ENCODE measurements around the gene GATC. TPM values are rescaled to one million over a fixed set of nuclear protein-coding genes. Genes with fewer than 3 reads are reported as not detected.

GATC gene
- total RNA-seq, 1 donor from 2014 or later: 21.1 TPM

DNA sequence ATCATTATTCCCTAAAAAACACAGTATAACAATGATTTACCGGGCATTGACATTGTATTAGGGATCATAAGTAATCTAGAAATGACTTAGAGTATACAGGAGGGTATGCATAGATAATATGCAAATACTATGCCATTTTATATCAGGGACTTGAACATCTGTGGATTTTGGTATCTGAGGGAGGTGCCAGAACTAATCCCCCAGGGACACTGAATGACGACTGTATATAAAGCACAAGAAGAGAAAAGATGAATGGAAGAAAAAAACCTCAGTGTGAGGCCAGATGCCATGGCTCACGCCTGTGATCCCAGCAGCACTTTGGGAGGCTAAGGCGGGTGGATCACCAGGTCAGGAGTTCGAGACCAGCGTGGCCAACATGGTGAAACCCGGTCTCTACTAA, 33.8 kb upstream of the GATC start:
- Mint-ChIP-seq H3K9me3 (ENCODE audit: unreplicated experiment) (no peaks in the 10 kb centered on the region), H3K4me1 (ENCODE audit: unreplicated experiment) (no peaks in the 10 kb centered on the region), H3K36me3 (ENCODE audit: unreplicated experiment) (no peaks in the 10 kb centered on the region), H3K27me3 (ENCODE audit: unreplicated experiment) (no peaks in the 10 kb centered on the region), H3K4me3 (ENCODE audit: unreplicated experiment) (no peak overlapping the region), H3K27ac (ENCODE audit: unreplicated experiment) (no peak overlapping the region)
- DNase-seq (ENCODE audit: extremely low spot score, unreplicated experiment): no peak
- TF ChIP-seq, protein P1, sequence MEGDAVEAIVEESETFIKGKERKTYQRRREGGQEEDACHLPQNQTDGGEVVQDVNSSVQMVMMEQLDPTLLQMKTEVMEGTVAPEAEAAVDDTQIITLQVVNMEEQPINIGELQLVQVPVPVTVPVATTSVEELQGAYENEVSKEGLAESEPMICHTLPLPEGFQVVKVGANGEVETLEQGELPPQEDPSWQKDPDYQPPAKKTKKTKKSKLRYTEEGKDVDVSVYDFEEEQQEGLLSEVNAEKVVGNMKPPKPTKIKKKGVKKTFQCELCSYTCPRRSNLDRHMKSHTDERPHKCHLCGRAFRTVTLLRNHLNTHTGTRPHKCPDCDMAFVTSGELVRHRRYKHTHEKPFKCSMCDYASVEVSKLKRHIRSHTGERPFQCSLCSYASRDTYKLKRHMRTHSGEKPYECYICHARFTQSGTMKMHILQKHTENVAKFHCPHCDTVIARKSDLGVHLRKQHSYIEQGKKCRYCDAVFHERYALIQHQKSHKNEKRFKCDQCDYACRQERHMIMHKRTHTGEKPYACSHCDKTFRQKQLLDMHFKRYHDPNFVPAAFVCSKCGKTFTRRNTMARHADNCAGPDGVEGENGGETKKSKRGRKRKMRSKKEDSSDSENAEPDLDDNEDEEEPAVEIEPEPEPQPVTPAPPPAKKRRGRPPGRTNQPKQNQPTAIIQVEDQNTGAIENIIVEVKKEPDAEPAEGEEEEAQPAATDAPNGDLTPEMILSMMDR (IDR thresholded peaks at IDR 0.05): no peak

DNA sequence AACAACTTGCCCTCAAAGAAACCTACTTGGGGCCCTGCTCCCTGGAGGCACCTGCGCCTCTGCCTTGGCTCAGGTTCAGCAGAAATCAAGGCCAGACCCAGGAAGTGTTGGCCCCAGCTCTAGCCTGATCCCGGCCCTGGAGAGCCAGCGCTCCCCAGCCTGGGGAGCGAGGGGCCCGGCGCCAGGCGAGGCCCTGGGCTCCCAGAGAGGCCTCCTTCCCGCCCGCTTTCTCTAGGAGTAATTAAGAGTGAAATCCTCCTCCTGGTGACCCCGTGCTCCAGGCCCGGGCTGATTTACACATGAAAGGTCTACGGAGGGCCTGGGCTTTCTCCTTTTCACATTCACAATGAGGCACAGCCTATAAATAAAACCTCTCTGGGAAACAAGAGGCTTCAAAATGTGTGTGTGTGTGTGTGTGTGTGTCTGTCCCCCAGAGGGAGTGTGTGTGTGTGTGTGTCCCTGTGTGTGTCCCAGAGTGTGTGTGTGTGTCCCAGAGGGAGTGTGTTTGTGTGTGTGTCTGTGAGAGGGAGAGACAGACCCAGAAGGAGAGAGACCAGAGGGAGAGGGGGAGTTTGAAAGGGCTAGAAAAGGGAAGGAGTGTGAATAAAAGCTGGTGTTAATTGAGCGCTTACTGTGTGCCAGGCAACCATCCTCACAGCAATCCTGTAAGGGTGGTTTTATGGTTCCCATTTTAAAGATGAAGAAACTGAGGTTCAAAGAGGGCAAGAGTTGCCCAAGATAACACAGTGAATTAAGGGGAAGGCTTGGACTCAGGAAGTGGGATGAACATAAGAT, 32.1 kb upstream of the GATC start:
- Mint-ChIP-seq H3K4me3 (ENCODE audit: unreplicated experiment) (no peak overlapping the region), H3K9me3 (ENCODE audit: unreplicated experiment) (no peaks in the 10 kb centered on the region), H3K4me1 (ENCODE audit: unreplicated experiment) (no peaks in the 10 kb centered on the region), H3K27ac (ENCODE audit: unreplicated experiment) (no peak overlapping the region), H3K27me3 (ENCODE audit: unreplicated experiment) (no peaks in the 10 kb centered on the region), H3K36me3 (ENCODE audit: unreplicated experiment) (no peaks in the 10 kb centered on the region)
- TF ChIP-seq, protein P1 (IDR thresholded peaks at IDR 0.05): no peak
- DNase-seq (ENCODE audit: extremely low spot score, unreplicated experiment): no peak

DNA sequence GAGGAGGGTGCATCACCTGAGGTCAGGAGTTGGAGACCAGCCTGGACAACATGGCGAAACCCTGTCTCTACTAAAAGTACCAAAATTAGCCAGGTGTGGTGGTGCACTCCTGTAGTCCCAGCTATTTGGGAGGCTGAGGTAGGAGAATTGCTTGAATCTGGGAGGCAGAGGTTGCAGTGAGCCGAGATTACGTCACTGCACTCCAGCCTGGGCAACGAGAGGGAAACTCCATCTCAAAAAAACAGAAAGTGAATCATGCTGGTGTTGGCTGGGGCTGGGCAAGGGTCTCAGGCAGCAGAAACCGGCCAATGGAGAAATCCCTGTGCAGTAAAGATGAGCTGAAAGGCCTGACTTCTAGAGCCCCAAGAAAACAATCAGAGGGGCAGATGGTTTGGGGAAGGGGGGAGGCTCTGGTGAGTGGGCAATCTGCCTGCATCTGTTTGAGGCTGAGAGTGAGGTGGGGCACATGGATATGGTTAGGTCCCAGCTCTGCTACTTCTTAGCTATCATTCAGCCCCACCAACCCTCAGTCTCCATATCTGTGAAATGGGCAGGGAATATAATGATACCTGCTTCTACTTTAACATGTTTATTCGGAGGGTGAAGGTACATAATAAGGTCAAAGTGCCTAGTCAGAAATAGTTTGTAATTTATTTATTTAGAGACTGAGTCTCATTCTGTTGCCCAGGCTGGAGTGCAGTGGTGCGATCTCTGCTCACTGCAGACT, 29.6 kb upstream of the GATC start:
- no peaks in the 10 kb centered on the region for H3K36me3 Mint-ChIP-seq (ENCODE audit: unreplicated experiment)
- no peaks in the 10 kb centered on the region for H3K27me3 Mint-ChIP-seq (ENCODE audit: unreplicated experiment)
- H3K27ac Mint-ChIP-seq (ENCODE audit: unreplicated experiment): no peak overlapping the region
- TF ChIP-seq, protein P1 (IDR thresholded peaks at IDR 0.05): no peak
- no peak overlapping the region for H3K4me3 Mint-ChIP-seq (ENCODE audit: unreplicated experiment)
- no peak for DNase-seq (ENCODE audit: extremely low spot score, unreplicated experiment)
- no peaks in the 10 kb centered on the region for H3K4me1 Mint-ChIP-seq (ENCODE audit: unreplicated experiment)
- H3K9me3 Mint-ChIP-seq (ENCODE audit: unreplicated experiment): no peaks in the 10 kb centered on the region

DNA sequence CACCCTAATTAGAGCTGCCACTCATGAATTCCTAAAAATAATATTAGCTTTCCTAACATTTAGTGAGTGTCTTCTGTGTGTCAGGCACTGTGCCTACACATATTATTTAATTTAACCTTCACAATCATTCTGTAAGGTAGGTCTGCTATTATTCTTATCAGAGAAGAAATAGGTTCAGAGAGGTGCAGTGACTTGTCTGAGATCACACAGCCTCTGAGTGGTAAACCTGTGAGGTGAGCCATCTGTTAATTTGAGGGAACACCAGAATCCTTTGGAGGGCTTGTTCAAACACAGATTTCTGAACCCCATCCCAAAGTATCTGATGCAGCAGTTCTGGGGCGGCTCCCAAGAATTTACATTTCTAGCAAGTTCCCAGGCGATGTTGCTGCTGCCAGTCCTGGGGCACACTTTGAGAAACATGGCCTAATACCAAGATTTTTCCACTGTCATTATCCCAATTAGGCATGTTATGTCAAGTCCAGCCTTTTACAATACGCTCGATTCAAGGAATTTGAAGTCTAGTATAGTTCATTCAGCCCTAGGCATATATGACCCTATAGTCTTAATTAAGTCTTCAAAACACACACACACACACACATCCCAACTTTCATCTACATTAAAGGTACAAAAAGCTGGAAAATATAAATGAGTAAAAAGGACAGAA, 28.2 kb upstream of the GATC start:
- H3K36me3 Mint-ChIP-seq (ENCODE audit: unreplicated experiment): no peaks in the 10 kb centered on the region
- H3K4me1 Mint-ChIP-seq (ENCODE audit: unreplicated experiment): no peaks in the 10 kb centered on the region
- no peaks in the 10 kb centered on the region for H3K9me3 Mint-ChIP-seq (ENCODE audit: unreplicated experiment)
- DNase-seq (ENCODE audit: extremely low spot score, unreplicated experiment): no peak
- H3K27ac Mint-ChIP-seq (ENCODE audit: unreplicated experiment): no peak overlapping the region
- no peak overlapping the region for H3K4me3 Mint-ChIP-seq (ENCODE audit: unreplicated experiment)
- no peaks in the 10 kb centered on the region for H3K27me3 Mint-ChIP-seq (ENCODE audit: unreplicated experiment)
- TF ChIP-seq, protein P1 (IDR thresholded peaks at IDR 0.05): no peak

DNA sequence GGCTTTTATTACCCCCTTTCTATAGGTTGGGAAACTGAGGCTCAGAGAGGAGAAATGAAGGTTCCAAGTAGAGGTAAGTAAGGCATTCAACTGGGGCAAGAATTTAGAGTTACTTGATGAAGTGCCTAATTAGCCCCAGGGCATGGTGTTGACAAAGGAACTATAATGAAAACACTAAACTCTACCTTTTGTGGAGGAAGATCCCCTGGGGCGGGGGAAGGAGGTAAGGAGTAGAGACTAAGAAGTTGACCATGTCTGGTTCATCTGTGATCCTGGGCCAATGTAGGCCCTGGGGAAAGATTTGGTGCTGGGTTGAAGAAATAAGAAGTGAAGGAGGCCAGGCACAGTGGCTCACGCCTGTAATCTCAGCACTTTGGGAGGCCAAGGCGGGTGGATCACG, 24.5 kb upstream of the GATC start:
- no peaks in the 10 kb centered on the region for H3K4me1 Mint-ChIP-seq (ENCODE audit: unreplicated experiment)
- TF ChIP-seq, protein P1 (IDR thresholded peaks at IDR 0.05): no peak
- H3K36me3 Mint-ChIP-seq (ENCODE audit: unreplicated experiment): no peaks in the 10 kb centered on the region

More for the DNA sequence above, 24.5 kb upstream of the GATC start:
- Mint-ChIP-seq H3K4me3 (ENCODE audit: unreplicated experiment) (no peak overlapping the region), H3K27ac (ENCODE audit: unreplicated experiment) (no peak overlapping the region), H3K9me3 (ENCODE audit: unreplicated experiment) (no peaks in the 10 kb centered on the region), H3K27me3 (ENCODE audit: unreplicated experiment) (no peaks in the 10 kb centered on the region)
- DNase-seq (ENCODE audit: extremely low spot score, unreplicated experiment): no peak

Data from osteocyte (in vitro differentiated cells).